NCI-H2196 (cell line): Measurements from ENCODE around the gene CASK.
"Not testable (repeated sequence)": the region's sequence is repeated elsewhere in the genome, so short reads cannot be mapped to it uniquely, and the experiment has no call there.

Source experiments
- DNase-seq: peaks from one replicate; lab custom pipeline; 2025; ENCODE audit not compliant: unreplicated experiment; lab: John Stamatoyannopoulos, UW

Gene CASK

GRCh38 chrX:41737065-41737464 lies 186.3 kb downstream of the CASK start:
- DNase-seq: no peak

DNA sequence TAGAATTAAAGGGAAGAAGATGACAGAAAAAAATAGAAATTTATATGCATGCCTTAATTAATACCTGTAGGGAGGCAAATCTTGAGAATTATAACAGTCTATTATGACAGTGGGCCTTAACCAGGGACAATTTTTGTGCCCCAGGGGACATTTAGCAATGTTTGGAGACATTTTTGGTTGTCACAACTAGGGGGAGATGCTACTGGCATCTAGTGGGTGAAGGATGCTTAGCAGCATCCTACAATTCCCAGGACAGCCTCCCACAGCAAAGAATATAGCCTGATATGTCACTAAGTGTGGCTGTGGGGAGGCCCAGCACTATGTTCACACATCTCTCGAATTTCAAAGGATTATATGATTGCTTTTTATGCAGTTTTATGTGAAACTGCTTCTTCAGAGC lies 188.8 kb downstream of the CASK start:
- DNase-seq: no peak

DNA sequence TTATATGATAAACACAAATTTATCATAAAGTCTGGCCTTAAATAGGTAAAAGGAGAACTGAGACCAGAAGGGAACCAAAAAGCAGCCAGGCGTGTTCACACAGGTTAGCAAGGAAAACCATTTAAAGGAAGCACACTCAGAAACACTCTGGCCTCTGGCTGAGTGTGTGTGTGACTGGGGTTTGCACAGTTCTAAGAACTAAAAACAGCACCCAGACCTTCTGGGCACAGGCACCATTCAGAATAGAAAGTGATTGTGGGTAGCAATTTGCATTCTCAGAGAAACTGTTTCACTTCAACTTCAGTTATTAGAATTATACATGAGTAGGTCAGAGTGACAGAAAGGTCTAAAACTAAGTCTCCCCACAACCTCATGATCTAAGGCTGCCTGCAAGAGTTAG lies 189.4 kb downstream of the CASK start:
- DNase-seq: no peak

DNA sequence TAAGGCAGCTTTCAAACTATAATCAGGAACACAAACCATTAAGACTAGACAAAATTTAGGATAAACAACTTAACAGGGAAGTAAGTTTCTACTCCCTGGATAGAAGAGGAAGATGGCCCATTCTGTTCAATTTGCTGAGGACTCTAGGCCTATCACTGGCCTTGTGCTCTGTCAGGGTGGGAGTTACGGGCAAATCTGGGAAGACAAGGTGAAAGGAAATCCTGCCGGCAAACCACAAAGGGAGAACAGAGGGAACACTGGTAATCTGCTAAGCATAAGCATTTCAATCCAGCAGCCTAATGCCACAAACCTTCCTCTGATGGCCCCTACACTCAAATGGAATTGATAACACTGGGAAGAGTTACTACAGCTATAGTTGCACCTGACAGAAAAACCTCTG lies 191.1 kb downstream of the CASK start:
- no peak for DNase-seq

- no peak for DNase-seq
Measured at GRCh38 chrX:41730081-41730480, 193.3 kb downstream of the CASK start.

GRCh38 chrX:41728125-41728524 lies 195.2 kb downstream of the CASK start:
- DNase-seq: no peak

GRCh38 chrX:41723826-41724225 lies 199.5 kb downstream of the CASK start, which contains the start of gene GPR82:
Gene GPR82 (plus strand): TSS chrX:41724181. CDS start chrX:41727027, 2,846 bp downstream.
- DNase-seq: no peak

DNA sequence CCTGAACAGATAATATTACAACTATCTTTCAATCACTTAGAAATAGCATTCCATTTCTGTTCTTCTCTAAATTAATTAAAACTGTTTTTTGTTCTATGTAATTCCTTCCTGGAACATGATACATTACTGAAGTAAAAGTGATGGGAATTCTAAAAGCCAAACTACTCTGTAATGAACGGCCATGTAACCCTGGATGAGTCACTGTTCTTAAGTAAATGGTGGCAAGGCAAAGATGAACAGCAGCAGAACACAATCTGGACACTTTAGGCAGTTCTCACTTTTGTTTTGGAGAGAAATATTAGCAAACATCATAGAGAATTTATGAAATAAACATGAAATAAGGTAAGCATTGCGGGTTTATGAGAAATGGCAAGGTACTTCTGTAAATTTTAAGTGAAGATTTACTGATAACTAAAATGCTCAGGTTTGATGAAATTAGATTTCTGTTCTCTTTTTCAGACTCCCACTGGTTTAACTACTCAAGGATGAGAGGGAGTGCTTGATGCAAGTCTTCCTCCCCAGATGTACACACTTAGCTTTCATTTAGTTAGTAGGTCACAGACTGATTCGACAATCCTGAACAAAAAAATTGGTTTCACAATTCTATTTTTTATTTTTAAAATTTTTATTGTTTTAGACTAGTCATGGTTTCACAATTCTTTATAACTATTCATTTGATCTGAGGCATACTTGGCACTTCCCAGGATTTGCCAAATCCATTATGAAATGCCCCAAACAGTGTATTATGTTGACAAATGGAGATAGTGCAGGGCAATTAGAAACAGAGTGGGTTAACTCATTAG lies 200.3 kb downstream of the CASK start:
- no peak for DNase-seq

GRCh38 chrX:41722214-41722613 lies 201.1 kb downstream of the CASK start:
- no peak for DNase-seq

DNA sequence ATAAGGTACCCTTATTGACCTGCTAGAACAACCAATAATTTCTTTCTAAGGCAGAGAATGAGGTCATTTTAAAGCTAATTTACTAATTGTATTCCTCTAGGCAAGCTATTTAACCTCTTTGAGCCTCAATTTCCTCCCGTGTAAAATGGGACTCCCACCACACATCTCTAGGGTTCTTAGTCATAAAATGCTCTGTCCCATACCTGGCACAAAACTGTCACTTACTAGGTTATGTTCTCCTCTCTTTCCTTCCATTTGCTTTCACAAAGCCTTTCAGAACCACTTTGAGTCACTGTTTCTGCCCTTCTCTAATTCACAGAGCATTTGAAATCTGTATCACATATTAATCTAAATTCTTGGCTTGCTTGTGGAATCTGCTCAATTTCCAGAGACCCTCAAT lies 201.8 kb downstream of the CASK start:
- no peak for DNase-seq

DNA sequence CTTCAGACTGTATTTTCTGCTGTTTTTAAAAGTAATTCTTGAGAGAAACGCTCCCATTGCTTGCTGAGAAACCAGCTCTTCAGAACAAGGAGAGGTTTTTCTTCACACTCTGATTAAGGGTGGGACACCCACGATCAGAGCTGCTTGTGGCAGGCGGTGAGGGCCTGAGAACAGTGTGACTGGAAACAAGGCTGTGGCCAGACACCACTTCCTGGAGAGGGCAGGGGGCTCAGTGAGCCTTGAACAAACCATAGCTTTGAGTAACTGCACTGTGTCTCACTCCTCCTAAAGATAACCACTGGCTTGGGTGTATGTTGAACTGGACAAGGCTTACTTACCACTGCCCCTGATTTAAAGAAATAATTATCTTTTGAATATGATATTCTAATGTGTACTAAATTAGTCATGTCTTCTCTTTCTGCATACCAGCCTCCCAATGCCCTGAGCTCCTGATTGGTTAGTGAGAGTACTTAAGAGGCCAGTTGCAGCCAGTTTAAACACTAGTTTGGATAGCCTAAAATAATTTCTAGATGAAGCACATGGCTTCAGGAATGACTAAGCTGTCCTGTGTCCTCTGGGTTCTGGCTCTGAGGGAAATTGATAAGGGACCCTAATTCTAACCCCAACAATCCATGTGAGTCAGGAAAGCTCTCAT lies 203.1 kb downstream of the CASK start:
- DNase-seq: no peak

GRCh38 chrX:41719610-41720009 lies 203.7 kb downstream of the CASK start:
- not testable (repeated sequence) for DNase-seq

- DNase-seq: no peak
Measured at GRCh38 chrX:41718481-41719235, 204.7 kb downstream of the CASK start.

DNA sequence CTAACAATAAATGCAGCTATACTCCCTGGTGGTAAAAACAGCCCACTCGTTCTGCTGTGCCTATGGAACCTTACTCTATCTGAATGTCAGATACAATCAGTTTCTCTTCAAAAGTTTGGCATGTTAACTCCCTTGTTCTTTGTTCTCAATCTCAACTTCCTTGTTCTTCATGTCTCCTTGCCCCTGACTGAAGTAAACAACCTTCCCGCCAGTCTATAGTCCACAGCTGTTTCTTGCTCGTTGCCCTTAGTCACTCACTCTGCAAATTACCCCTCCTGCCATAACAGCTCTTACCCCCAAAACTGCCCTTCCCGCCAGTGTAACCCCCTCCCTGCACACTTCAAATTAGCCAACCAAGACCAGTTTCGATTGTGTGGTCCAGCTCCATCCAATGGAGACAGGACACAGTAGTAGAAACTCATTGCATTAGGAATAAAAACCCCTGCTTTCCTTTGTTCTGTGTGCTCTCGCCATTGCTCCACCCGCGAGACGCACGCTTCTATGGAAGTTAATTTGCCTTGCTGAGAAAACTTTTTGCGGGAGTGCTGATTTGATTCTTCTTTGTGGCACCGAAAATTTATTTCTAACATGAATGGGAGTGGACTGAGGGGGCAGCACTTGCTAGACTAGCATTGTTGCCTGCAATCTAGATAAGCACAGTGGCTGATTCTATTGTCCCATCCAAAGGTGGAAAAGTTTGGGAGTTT lies 206.4 kb downstream of the CASK start:
- no peak for DNase-seq

DNA sequence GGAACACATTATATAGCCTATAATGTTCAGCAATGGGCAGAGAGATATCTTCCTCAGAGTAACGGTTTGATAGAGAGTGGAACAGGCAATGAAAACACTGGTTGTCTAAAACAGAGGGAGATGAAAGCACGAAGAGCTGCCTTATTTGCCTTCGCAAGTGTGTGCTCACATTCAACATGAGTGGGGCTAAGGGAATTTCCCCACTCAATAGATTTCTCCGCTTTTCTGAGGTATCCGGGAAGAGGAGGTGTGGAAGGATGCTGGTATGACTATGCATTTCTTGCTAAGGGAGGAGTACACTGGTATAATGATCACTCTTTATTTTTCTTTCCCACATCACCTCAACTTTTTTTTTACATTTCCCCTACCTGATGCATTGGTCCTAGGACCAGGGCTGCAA lies 207.1 kb downstream of the CASK start:
- no peak for DNase-seq

DNA sequence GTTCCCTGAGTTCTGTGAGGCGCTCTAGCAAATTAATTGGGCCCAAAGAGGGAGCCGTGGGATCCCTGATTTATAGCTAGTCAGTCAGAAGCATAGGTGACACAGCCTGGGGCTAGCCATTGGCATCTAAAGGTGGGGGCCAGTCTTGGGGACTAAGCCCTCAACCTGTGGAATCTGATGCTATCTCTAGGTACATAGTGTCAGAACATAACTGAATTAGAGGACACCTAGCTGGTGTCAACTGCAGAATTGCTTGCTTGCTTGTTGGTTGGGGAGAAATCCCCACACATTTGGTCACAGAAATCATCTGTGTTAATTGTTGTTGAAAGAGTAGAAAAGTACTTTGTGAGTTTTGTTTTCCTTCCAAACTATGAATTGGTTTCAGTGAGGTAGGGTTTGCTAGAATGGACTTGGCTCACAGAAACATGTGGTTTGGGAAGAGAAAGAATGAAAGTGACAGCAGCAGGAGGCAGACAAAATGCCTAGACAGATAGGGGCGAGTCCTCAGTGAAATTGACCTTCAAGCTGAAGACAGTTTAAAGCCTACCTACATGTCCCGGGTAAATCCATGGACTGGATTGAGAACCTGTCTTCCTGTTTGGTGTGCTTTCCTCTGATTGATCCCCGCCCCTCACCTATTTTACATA lies 212.2 kb downstream of the CASK start:
- DNase-seq: no peak

- DNase-seq: no peak
Measured at GRCh38 chrX:41708486-41708885, 214.9 kb downstream of the CASK start.

DNA sequence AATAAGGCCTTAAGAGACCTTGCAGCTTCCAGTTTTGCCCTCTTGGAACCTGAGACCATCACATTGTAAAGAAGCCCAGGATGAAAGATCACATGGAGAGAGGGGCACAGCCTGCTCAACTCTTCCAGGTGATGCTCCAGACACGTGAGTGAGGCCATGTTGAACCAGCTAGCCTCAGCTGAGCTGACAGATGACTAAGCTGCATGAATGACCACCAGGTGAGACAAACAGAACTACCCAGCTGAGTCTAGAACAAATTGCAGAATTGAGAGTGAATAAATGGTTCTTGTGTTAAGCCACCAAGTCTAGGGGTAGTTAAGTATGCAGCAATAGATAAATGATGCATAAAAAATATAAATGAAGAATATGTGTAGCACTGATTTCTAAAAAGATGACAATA lies 216.1 kb downstream of the CASK start:
- no peak for DNase-seq

DNA sequence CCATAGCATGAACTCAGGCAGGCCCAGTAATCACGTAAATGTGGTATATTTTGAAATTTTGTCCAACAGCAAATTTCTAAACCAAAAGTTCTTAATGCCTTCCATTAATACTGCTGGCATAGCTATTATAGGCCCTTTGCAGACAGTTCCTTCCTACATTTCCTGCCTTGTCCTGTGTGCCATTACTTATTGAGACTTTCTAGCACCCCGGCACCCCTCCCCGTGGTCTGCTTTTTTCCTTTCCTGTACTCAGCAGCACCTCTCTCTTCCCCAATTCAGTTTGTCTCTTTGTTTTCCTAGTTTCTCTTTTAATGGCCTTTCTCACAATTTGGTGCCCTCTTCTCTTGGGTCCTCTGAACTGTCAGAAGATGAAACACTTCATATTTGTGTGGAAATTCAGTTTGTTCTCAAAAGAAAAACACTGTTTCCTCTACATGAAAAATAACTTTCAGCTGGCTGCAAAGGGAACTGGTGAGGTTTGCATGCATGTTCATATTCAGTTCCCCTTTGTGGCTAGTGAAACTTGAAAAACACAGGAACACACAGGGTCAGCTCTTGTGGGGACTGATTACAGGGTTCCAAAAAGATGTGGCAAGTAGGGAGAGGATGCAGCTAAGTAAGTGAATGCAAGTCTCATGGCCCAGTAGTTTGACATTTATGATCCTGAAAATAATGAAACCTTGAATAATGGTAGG lies 217.5 kb downstream of the CASK start:
- no peak for DNase-seq

DNA sequence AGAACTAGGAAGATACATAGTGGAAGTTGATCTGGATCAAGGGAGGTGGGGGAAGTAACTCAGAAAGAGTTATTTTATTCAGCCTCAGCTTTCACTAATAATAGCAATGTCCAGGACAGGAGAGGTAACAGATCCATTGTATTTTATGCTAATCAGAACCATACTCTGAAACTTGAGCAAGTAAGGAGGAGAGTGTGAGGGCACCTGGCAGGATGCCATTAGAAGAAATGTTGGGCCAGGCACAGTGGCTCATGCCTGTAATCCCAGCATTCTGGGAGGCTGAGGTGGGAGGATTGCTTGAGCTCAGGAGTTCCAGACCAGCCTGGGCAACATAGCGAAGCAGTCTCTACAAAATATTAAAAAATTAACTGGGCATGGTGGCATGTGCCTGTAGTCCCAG lies 218.3 kb downstream of the CASK start:
- no peak for DNase-seq
